Measurements from ENCODE around the gene CADPS2.

DNA sequence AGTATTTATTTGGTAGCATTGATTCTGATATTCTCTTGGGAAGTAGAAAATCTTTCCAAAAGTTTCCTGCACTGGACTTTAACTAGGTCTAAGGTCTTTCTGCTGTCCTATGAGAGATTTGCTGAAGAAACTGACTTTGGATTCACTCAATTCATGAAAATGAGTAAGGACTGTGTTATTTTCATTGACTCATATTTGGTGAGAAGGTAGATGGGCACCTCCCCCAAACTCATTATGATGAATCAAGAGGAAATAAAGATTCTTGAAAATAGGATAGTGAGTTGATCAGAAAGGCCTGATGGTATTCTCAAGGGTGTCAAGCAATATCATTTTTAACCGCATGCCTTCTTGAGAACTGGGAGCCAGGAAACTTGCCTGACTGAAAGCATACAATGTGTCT lies 297.6 kb downstream of the CADPS2 start:
- TF ChIP-seq RAD21 (IDR thresholded peaks at IDR 0.05): no peak
- TF ChIP-seq, protein P1, sequence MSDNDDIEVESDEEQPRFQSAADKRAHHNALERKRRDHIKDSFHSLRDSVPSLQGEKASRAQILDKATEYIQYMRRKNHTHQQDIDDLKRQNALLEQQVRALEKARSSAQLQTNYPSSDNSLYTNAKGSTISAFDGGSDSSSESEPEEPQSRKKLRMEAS (IDR thresholded peaks at IDR 0.05): no peak
- TF ChIP-seq, protein P2, sequence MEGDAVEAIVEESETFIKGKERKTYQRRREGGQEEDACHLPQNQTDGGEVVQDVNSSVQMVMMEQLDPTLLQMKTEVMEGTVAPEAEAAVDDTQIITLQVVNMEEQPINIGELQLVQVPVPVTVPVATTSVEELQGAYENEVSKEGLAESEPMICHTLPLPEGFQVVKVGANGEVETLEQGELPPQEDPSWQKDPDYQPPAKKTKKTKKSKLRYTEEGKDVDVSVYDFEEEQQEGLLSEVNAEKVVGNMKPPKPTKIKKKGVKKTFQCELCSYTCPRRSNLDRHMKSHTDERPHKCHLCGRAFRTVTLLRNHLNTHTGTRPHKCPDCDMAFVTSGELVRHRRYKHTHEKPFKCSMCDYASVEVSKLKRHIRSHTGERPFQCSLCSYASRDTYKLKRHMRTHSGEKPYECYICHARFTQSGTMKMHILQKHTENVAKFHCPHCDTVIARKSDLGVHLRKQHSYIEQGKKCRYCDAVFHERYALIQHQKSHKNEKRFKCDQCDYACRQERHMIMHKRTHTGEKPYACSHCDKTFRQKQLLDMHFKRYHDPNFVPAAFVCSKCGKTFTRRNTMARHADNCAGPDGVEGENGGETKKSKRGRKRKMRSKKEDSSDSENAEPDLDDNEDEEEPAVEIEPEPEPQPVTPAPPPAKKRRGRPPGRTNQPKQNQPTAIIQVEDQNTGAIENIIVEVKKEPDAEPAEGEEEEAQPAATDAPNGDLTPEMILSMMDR (IDR thresholded peaks at IDR 0.05; ENCODE audit: low read depth, low read length, missing input control): no peak
- TF ChIP-seq, protein P3, sequence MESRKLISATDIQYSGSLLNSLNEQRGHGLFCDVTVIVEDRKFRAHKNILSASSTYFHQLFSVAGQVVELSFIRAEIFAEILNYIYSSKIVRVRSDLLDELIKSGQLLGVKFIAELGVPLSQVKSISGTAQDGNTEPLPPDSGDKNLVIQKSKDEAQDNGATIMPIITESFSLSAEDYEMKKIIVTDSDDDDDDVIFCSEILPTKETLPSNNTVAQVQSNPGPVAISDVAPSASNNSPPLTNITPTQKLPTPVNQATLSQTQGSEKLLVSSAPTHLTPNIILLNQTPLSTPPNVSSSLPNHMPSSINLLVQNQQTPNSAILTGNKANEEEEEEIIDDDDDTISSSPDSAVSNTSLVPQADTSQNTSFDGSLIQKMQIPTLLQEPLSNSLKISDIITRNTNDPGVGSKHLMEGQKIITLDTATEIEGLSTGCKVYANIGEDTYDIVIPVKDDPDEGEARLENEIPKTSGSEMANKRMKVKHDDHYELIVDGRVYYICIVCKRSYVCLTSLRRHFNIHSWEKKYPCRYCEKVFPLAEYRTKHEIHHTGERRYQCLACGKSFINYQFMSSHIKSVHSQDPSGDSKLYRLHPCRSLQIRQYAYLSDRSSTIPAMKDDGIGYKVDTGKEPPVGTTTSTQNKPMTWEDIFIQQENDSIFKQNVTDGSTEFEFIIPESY (IDR thresholded peaks at IDR 0.05): no peak
- no peak for TF ChIP-seq YY1 (IDR thresholded peaks at IDR 0.05)
- TF ChIP-seq SP1 (IDR thresholded peaks at IDR 0.05): no peak
- TF ChIP-seq, protein P4, sequence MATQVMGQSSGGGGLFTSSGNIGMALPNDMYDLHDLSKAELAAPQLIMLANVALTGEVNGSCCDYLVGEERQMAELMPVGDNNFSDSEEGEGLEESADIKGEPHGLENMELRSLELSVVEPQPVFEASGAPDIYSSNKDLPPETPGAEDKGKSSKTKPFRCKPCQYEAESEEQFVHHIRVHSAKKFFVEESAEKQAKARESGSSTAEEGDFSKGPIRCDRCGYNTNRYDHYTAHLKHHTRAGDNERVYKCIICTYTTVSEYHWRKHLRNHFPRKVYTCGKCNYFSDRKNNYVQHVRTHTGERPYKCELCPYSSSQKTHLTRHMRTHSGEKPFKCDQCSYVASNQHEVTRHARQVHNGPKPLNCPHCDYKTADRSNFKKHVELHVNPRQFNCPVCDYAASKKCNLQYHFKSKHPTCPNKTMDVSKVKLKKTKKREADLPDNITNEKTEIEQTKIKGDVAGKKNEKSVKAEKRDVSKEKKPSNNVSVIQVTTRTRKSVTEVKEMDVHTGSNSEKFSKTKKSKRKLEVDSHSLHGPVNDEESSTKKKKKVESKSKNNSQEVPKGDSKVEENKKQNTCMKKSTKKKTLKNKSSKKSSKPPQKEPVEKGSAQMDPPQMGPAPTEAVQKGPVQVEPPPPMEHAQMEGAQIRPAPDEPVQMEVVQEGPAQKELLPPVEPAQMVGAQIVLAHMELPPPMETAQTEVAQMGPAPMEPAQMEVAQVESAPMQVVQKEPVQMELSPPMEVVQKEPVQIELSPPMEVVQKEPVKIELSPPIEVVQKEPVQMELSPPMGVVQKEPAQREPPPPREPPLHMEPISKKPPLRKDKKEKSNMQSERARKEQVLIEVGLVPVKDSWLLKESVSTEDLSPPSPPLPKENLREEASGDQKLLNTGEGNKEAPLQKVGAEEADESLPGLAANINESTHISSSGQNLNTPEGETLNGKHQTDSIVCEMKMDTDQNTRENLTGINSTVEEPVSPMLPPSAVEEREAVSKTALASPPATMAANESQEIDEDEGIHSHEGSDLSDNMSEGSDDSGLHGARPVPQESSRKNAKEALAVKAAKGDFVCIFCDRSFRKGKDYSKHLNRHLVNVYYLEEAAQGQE (IDR thresholded peaks at IDR 0.05): no peak
- TF ChIP-seq GABPA (IDR thresholded peaks at IDR 0.05 in 1 of 2, conservative IDR thresholded peaks at IDR 0.05 in 1 of 2): no peak
- no peak for TF ChIP-seq TAF1 (conservative IDR thresholded peaks at IDR 0.05)
- TF ChIP-seq EGR1 (IDR thresholded peaks at IDR 0.05; ENCODE audit: low read depth in 2 of 2): no peak
- no peak for TF ChIP-seq FOXA1 (IDR thresholded peaks at IDR 0.05)

Measured in liver (tissue), 3 donors.